Right lobe of liver (tissue), 6 donors: Measurements from ENCODE around the gene ZNF398. TPM values are rescaled to one million over a fixed set of nuclear protein-coding genes. Genes with fewer than 3 reads are reported as not detected.

Source experiments
- ATAC-seq, 4 donors: fragments of 200-7000 bp; cut with Tn5 transposase; one replicate each; pipeline ENCODE4 v1.9.1; 2020; ENCODE audit warnings: mild to moderate bottlenecking in 4 of 4, moderate library complexity in 4 of 4
- DNase-seq, 3 donors: peaks; one replicate each; pipeline ENCODE4 v3.0.0-alpha.2; 2020
- H3K27ac ChIP-seq, 3 donors: fragments of 200-600 bp; one replicate each; pipeline ENCODE4 v1.8.0; 2022
- H3K27me3 ChIP-seq, 2 donors: fragments of 200-600 bp; one replicate each; pipeline ENCODE4 v1.8.0; 2022
- H3K36me3 ChIP-seq, 4 donors: fragments of 200-600 bp; sonication (generic) in 1 of 4; one replicate each; pipeline versions ENCODE4 v1.5.1 to v1.8.0; 2017 to 2022; ENCODE audit warnings: control low read depth in 1 of 4
- H3K4me1 ChIP-seq, 4 donors: fragments of 200-600 bp; sonication (generic) in 1 of 4; one replicate each; pipeline versions ENCODE4 v1.5.1 to v1.8.0; 2017 to 2022; ENCODE audit warnings: control low read depth in 1 of 4
- H3K4me3 ChIP-seq, 3 donors: fragments of 200-600 bp; one replicate each; pipeline ENCODE4 v1.8.0; 2022
- H3K9me3 ChIP-seq, 4 donors: fragments of 200-600 bp; sonication (generic) in 1 of 4; one replicate each; pipeline versions ENCODE4 v1.5.1 to v1.8.0; 2017 to 2022; ENCODE audit warnings: control low read depth in 1 of 4
- POLR2A ChIP-seq: fragments of 450-650 bp; IDR thresholded peaks from one replicate; pipeline ENCODE4 v1.6.1; 2017; ENCODE audit warnings: antibody characterized with exemption, mild to moderate bottlenecking
- WGBS: methylation state at CpG from one replicate; pipeline ENCODE4 v1.1.6; 2018; ENCODE audit warnings: low coverage, low lambda C conversion rate; ENCODE audit not compliant: insufficient coverage; ENCODE audit errors: missing lambda C conversion rate; 5-methylcytosine and 5-hydroxymethylcytosine counted together
- intact Hi-C, 2 donors: fragments of 100-400 bp; cut with DNase I; formaldehyde crosslinking; loops; one replicate each; pipeline versions ENCODE4 v1.11.2 to v1.14.1; 2022
- total RNA-seq, 6 experiments: library from RNA; depleted of rRNA in 2 of 6; stranded (reverse); fragments of >200 nt in 2 of 6; fragmentation: NEBNext Ultra II Directional in 3 of 6; extraction: Animal tissue kit (Norgen Biotek cat#: 25700) in 3 of 6; gene quantifications; one replicate each; pipeline versions ENCODE4 v1.1.0 to v1.2.4, GENCODE V29; 2016 to 2023
- TF ChIP-seq, protein P1 (sequence below), 4 donors: fragments of 200-600 bp in 3 of 4; fragments of 450-650 bp in 1 of 4; IDR thresholded peaks; one replicate each; pipeline versions ENCODE4 v1.5.1 to v1.8.0; 2016 to 2022; ENCODE audit warnings: antibody characterized with exemption in 4 of 4, mild to moderate bottlenecking in 2 of 4
- donor health status: DM: no; HTN: yes; CAD: no.
- donor health status: DM: no; HTN: no; CAD: no.
- donor health status: DM: no; HTN: no; CAD: no.
- donor health status: DM: no; HTN: yes; CAD: no.
- donor health status: DM: no; HTN: yes; CAD: no.

Gene ZNF398
- total RNA-seq, 6 experiments from 2014 or later, result 5.3 to 7.9 (median 6.2) TPM

DNA sequence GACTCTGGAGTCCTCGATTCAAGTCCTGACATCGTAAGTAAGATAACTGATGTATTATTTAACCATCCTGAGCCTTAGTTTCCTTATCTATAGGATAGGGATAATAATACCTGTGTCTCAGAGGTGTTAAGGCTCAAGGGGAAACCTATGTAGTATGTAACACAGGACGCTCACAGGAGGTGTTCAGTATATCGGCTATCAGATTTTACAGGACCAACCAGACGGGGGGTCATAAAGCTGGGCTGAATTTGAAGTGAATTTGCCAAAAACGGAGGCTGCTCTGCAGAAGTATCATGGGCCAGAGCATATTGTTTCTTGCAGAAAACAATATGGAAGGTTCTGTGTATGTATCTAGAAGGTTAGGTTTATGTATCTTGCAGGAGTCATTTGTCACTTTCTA, 37.0 kb downstream of the ZNF398 start:
- Histone ChIP-seq H3K27ac (no peak overlapping the region), H3K4me3 (no peak overlapping the region), H3K9me3 (no peaks in the 10 kb centered on the region), H3K36me3 (peaks cover 0 to 9% (median 4%) of the 10 kb centered on the region in 4 donors), H3K4me1 (no peaks in the 10 kb centered on the region), H3K27me3 (no peaks in the 10 kb centered on the region)
- no peak for ATAC-seq
- TF ChIP-seq, protein P1, sequence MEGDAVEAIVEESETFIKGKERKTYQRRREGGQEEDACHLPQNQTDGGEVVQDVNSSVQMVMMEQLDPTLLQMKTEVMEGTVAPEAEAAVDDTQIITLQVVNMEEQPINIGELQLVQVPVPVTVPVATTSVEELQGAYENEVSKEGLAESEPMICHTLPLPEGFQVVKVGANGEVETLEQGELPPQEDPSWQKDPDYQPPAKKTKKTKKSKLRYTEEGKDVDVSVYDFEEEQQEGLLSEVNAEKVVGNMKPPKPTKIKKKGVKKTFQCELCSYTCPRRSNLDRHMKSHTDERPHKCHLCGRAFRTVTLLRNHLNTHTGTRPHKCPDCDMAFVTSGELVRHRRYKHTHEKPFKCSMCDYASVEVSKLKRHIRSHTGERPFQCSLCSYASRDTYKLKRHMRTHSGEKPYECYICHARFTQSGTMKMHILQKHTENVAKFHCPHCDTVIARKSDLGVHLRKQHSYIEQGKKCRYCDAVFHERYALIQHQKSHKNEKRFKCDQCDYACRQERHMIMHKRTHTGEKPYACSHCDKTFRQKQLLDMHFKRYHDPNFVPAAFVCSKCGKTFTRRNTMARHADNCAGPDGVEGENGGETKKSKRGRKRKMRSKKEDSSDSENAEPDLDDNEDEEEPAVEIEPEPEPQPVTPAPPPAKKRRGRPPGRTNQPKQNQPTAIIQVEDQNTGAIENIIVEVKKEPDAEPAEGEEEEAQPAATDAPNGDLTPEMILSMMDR (IDR thresholded peaks at IDR 0.05), result no peak
- TF ChIP-seq POLR2A, result no peak
- intact Hi-C loops, result no loop called here
- no peak for DNase-seq
- WGBS, result 97% methylated on average over 5 of the region's 6 CpGs

DNA sequence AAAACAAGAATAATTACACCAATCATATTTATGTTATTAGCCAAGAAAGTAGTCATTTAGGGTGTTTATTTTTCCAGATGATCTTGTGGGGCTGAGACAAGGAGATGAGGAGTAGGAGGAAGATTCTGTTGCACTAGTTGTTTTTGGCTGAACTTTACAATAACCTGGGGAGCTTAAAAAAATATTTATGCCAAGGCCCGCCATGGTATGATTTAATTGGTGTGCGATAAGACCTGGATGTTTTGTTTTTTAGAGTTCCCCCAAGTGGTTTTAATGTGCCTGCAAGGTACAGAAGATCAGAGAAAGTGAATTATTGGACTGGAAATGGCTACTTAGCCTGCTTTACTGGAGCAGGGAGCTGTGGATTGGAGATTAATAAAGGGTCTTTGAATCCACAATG, 41.0 kb downstream of the ZNF398 start:
- TF ChIP-seq POLR2A, result no peak
- TF ChIP-seq, protein P1 (IDR thresholded peaks at IDR 0.05), result no peak
- no peak overlapping the region for H3K4me3 ChIP-seq
- no peak for ATAC-seq

DNA sequence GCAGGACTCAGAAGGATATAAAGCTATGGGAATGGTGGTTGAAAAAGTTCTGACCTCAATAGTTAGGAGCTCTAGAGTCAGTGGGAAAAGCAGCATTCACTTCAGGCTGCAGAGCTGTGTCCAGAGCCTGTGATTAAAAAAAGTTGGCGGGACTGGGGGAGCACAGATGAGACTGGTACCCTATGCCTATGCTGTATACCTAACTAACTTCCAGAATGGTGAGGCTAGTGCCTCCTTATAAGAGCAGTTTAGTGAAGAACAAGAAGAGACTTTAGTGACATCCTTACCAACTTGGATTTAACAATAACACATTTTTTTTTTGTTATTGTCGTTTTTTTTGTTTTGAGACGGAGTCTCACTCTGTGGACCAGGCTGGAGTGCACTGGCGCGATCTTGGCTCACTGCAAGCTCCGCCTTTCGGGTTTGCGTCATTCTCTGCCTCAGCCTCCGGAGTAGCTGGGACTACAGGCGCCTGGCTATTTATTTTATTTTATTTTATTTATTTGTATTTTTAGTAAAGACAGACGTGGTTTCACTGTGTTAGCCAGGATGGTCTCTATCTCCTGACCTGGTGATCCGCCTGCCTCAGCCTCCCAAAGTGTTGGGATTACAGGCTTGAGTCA, 41.5 kb downstream of the ZNF398 start:
- Histone ChIP-seq H3K4me3 (no peak overlapping the region), H3K9me3 (no peaks in the 10 kb centered on the region), H3K27me3 (no peaks in the 10 kb centered on the region), H3K27ac (no peak overlapping the region), H3K4me1 (no peaks in the 10 kb centered on the region), H3K36me3 (no peaks in the 10 kb centered on the region)
- DNase-seq (no peak), ATAC-seq (no peak)
- TF ChIP-seq, protein P1 (IDR thresholded peaks at IDR 0.05), result no peak
- TF ChIP-seq POLR2A, result no peak
- WGBS, result 49% methylated on average over 12 of the region's 12 CpGs
- intact Hi-C loops, result no loop called here

More for the DNA sequence above, 41.0 kb downstream of the ZNF398 start:
- H3K4me1 ChIP-seq, result no peaks in the 10 kb centered on the region
- H3K9me3 ChIP-seq, result no peaks in the 10 kb centered on the region
- DNase-seq, result no peak
- 83% methylated on average over 2 of the region's 2 CpGs for WGBS
- no peak overlapping the region for H3K27ac ChIP-seq
- intact Hi-C loops, result no loop called here
- no peaks in the 10 kb centered on the region for H3K27me3 ChIP-seq
- no peaks in the 10 kb centered on the region for H3K36me3 ChIP-seq

DNA sequence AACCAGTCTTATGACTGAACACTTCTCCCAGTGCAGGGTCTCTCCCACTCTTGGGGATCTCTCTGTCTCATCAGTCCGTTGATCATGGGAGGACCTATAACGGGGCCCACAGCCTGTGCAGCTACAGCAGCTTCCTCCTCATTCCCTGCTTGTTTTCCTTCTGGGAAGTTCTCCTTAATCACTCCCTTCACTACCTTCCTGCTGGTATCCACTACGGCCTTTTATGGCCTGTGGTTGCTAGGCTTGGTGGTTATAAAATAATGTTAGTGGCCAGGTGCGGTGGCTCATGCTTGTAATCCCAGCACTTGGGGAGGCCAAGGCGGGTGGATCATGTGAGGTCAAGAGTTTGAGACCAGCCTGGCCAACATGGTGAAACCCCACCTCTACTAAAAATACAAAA, 44.6 kb downstream of the ZNF398 start:
- DNase-seq, result no peak
- H3K27ac ChIP-seq, result no peak overlapping the region

More for the DNA sequence above, 44.6 kb downstream of the ZNF398 start:
- no peaks in the 10 kb centered on the region for H3K27me3 ChIP-seq
- no peak for ATAC-seq
- no peak overlapping the region for H3K4me3 ChIP-seq
- TF ChIP-seq, protein P1 (IDR thresholded peaks at IDR 0.05), result no peak
- TF ChIP-seq POLR2A, result no peak
- peaks cover 0 to 8% (median 1%) of the 10 kb centered on the region in 4 donors for H3K4me1 ChIP-seq
- no peaks in the 10 kb centered on the region for H3K9me3 ChIP-seq
- H3K36me3 ChIP-seq, result no peaks in the 10 kb centered on the region
- intact Hi-C loops, result no loop called here
- 83% methylated on average over 2 of the region's 5 CpGs for WGBS
